ENCODE results near the gene ROCK2. TPM values are rescaled to one million over a fixed set of nuclear protein-coding genes. Genes with fewer than 3 reads are reported as not detected.

Gene ROCK2
- total RNA-seq, 1 experiment from 2014 or later, result 49.4 TPM

DNA sequence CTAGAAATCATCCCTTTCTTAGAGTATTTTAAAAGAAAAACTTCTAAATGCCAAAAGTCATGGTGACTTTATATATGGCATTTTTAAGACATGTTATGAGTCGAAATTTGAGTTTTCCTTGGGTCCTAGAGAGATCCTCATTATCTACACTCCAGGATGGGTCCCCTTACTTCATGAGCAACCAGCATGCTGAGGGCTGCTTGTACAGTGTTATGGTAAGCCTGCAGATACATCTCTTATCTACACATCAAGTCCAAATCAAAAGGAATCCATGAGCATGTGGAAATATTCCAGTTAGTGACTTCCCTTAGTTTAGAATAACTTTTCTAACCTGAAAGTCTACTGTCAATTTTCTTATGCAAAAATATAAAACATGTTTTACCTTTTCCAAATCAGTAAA, 130.5 kb downstream of the ROCK2 start:
- Histone ChIP-seq H3K27me3 (replicated peaks; ENCODE audit: insufficient read depth, low read depth, low read length, poor library complexity) (no peaks in the 10 kb centered on the region), H3K9me3 (ENCODE audit: low read depth, low read length, poor library complexity, severe bottlenecking) (no peaks in the 10 kb centered on the region), H3K27ac (ENCODE audit: low read depth, low read length, poor library complexity, severe bottlenecking) (no peak overlapping the region), H3K4me1 (ENCODE audit: insufficient read depth, low read length, poor library complexity, severe bottlenecking) (no peaks in the 10 kb centered on the region), H3K4me3 (ENCODE audit: low read depth, low read length, poor library complexity, severe bottlenecking) (no peak overlapping the region), H3K36me3 (ENCODE audit: insufficient read depth, low read length, poor library complexity, severe bottlenecking) (peaks cover 47% of the 10 kb centered on the region)
- no TSS peak for BruUV-seq (replicated peaks)
- CTCF ChIA-PET, result no interaction called here
- intact Hi-C loops (cut with micrococcal nuclease; ENCODE audit: unreplicated experiment), result no loop called here
- TF ChIP-seq EZH2 (IDR thresholded peaks at IDR 0.05; ENCODE audit: borderline replicate concordance, low read depth, low read length, poor library complexity, severe bottlenecking), result no peak
- TF ChIP-seq, protein P1, sequence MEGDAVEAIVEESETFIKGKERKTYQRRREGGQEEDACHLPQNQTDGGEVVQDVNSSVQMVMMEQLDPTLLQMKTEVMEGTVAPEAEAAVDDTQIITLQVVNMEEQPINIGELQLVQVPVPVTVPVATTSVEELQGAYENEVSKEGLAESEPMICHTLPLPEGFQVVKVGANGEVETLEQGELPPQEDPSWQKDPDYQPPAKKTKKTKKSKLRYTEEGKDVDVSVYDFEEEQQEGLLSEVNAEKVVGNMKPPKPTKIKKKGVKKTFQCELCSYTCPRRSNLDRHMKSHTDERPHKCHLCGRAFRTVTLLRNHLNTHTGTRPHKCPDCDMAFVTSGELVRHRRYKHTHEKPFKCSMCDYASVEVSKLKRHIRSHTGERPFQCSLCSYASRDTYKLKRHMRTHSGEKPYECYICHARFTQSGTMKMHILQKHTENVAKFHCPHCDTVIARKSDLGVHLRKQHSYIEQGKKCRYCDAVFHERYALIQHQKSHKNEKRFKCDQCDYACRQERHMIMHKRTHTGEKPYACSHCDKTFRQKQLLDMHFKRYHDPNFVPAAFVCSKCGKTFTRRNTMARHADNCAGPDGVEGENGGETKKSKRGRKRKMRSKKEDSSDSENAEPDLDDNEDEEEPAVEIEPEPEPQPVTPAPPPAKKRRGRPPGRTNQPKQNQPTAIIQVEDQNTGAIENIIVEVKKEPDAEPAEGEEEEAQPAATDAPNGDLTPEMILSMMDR (conservative IDR thresholded peaks at IDR 0.05; ENCODE audit: low read depth, low read length), result no peak
- POLR2A ChIA-PET (ENCODE audit: low non-redundant PET), result no interaction called here
- DNase-seq (ENCODE audit: low spot score), result no peak

DNA sequence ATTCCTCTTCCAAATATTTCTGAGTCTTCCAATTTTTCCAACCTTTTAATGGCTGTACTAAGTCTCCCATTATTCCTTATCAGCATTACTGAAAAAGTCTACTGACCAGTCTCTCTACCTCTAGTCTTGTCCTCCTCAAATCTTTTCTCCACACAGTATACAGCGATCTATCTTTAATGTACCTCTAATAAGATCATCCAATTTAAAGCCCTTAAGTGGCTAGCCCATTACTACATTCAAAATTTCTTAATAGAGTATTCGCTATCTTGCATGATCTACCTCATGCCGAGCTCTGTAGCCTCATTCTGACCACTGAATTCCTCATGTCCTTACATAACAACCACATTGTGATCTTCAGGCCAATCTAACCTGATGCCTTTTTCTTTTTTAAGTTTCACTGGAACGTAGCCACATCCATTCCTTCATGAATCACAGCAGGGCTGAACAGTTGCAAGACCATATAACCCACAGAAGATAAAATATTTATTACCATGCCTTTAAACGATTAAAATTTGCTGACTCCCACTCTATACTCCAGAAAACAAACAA, 131.3 kb downstream of the ROCK2 start:
- TF ChIP-seq, protein P1 (conservative IDR thresholded peaks at IDR 0.05; ENCODE audit: low read depth, low read length), result no peak
- no peak for TF ChIP-seq EZH2 (IDR thresholded peaks at IDR 0.05; ENCODE audit: borderline replicate concordance, low read depth, low read length, poor library complexity, severe bottlenecking)
- Histone ChIP-seq H3K4me1 (ENCODE audit: insufficient read depth, low read length, poor library complexity, severe bottlenecking) (no peaks in the 10 kb centered on the region), H3K4me3 (ENCODE audit: low read depth, low read length, poor library complexity, severe bottlenecking) (no peak overlapping the region), H3K9me3 (ENCODE audit: low read depth, low read length, poor library complexity, severe bottlenecking) (no peaks in the 10 kb centered on the region), H3K27me3 (replicated peaks; ENCODE audit: insufficient read depth, low read depth, low read length, poor library complexity) (no peaks in the 10 kb centered on the region), H3K36me3 (ENCODE audit: insufficient read depth, low read length, poor library complexity, severe bottlenecking) (peaks cover 47% of the 10 kb centered on the region), H3K27ac (ENCODE audit: low read depth, low read length, poor library complexity, severe bottlenecking) (no peak overlapping the region)
- intact Hi-C loops (cut with micrococcal nuclease; ENCODE audit: unreplicated experiment), result no loop called here
- POLR2A ChIA-PET (ENCODE audit: low non-redundant PET), result no interaction called here
- BruUV-seq (replicated peaks), result no TSS peak
- CTCF ChIA-PET, result no interaction called here
- DNase-seq (ENCODE audit: low spot score), result no peak

DNA sequence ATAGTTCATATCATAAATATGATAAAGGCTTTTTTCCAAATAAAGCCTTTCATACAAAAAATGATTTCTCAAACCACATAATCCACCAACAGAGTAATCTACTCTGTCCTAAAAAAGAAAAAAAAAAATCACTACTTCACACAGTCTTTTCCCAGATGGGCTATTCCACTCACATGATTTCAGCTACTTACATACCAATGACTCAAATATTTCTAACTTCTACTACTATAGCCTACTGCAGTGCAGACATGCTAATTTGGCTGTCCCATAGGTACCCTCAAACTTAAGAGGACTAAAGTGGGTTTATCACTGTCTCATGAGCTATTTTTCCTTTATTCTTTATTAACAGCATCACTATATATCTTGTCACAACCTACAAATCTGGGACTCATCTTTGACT, 131.8 kb downstream of the ROCK2 start:
- intact Hi-C loops (cut with micrococcal nuclease; ENCODE audit: unreplicated experiment), result no loop called here

More for the DNA sequence above, 131.8 kb downstream of the ROCK2 start:
- DNase-seq (ENCODE audit: low spot score), result no peak
- Histone ChIP-seq H3K36me3 (ENCODE audit: insufficient read depth, low read length, poor library complexity, severe bottlenecking) (peaks cover 44% of the 10 kb centered on the region), H3K4me1 (ENCODE audit: insufficient read depth, low read length, poor library complexity, severe bottlenecking) (no peaks in the 10 kb centered on the region), H3K27ac (ENCODE audit: low read depth, low read length, poor library complexity, severe bottlenecking) (no peak overlapping the region), H3K4me3 (ENCODE audit: low read depth, low read length, poor library complexity, severe bottlenecking) (no peak overlapping the region), H3K9me3 (ENCODE audit: low read depth, low read length, poor library complexity, severe bottlenecking) (no peaks in the 10 kb centered on the region), H3K27me3 (replicated peaks; ENCODE audit: insufficient read depth, low read depth, low read length, poor library complexity) (no peaks in the 10 kb centered on the region)
- ChIA-PET CTCF (no interaction called here), POLR2A (ENCODE audit: low non-redundant PET) (no interaction called here)
- no TSS peak for BruUV-seq (replicated peaks)
- TF ChIP-seq, protein P1 (conservative IDR thresholded peaks at IDR 0.05; ENCODE audit: low read depth, low read length), result no peak
- no peak for TF ChIP-seq EZH2 (IDR thresholded peaks at IDR 0.05; ENCODE audit: borderline replicate concordance, low read depth, low read length, poor library complexity, severe bottlenecking)

Data from A673 (cell line).